ENCODE data around the gene ANKRD33. TPM values are rescaled to one million over a fixed set of nuclear protein-coding genes. Genes with fewer than 3 reads are reported as not detected.

Gene ANKRD33
- total RNA-seq, 1 donor from 2014 or later: not detected

GRCh38 chr12:51941011-51941581 is 53.2 kb downstream of the ANKRD33 start:
- peak; percentile 65 for DNase-seq (ENCODE audit: low spot score)

Other genes starting within 250 kb of the ANKRD33 start
- gene FIGNL2, start 39.4 kb upstream of the ANKRD33 start, total RNA-seq: 1.3 TPM
- 85.2 TPM for gene ACVRL1, start 19.4 kb downstream of the ANKRD33 start, total RNA-seq
- gene ACVR1B, start 63.6 kb downstream of the ANKRD33 start, total RNA-seq: 40.9 TPM
- gene TAMALIN, start 118.8 kb downstream of the ANKRD33 start, total RNA-seq: 117 TPM
- gene NR4A1, start 163.3 kb downstream of the ANKRD33 start, total RNA-seq: 863 TPM
- gene ATG101, start 181.9 kb downstream of the ANKRD33 start, total RNA-seq: 36.2 TPM
- gene SMIM41, start 191.6 kb downstream of the ANKRD33 start, total RNA-seq: 0.45 TPM

Data from mesenteric fat pad (tissue), 1 donor.